Measurements from ENCODE around the gene RCOR3. TPM values are rescaled to one million over a fixed set of nuclear protein-coding genes. Genes with fewer than 3 reads are reported as not detected.

The RCOR3 gene
- total and polyA plus RNA-seq, 10 of the 15 experiments (the other 5 are each of a cell fraction or from before 2014, with no cell fraction given) = 8.0 to 55.0 (median 25.1) TPM

GRCh38 chr1:211358685-211359084, 99.5 kb downstream of the RCOR3 start (continued):
- TF ChIP-seq BHLHE40 (IDR thresholded peaks at IDR 0.05; ENCODE audit: borderline replicate concordance in 1 of 2, low read depth in 2 of 2, low read length in 1 of 2) (no peak), ZSCAN29 (IDR thresholded peaks at IDR 0.05) (no peak), HDGF (IDR thresholded peaks at IDR 0.05) (no peak), MXI1 (IDR thresholded peaks at IDR 0.05; ENCODE audit: low read depth, low read length) (no peak), HDAC2 (IDR thresholded peaks at IDR 0.05) (no peak), MTA2 (IDR thresholded peaks at IDR 0.05; ENCODE audit: low read depth) (no peak), EED (IDR thresholded peaks at IDR 0.05; ENCODE audit: low read depth) (no peak), SREBF1 (IDR thresholded peaks at IDR 0.05; ENCODE audit: low read length) (no peak)
- TF ChIP-seq, protein P1, sequence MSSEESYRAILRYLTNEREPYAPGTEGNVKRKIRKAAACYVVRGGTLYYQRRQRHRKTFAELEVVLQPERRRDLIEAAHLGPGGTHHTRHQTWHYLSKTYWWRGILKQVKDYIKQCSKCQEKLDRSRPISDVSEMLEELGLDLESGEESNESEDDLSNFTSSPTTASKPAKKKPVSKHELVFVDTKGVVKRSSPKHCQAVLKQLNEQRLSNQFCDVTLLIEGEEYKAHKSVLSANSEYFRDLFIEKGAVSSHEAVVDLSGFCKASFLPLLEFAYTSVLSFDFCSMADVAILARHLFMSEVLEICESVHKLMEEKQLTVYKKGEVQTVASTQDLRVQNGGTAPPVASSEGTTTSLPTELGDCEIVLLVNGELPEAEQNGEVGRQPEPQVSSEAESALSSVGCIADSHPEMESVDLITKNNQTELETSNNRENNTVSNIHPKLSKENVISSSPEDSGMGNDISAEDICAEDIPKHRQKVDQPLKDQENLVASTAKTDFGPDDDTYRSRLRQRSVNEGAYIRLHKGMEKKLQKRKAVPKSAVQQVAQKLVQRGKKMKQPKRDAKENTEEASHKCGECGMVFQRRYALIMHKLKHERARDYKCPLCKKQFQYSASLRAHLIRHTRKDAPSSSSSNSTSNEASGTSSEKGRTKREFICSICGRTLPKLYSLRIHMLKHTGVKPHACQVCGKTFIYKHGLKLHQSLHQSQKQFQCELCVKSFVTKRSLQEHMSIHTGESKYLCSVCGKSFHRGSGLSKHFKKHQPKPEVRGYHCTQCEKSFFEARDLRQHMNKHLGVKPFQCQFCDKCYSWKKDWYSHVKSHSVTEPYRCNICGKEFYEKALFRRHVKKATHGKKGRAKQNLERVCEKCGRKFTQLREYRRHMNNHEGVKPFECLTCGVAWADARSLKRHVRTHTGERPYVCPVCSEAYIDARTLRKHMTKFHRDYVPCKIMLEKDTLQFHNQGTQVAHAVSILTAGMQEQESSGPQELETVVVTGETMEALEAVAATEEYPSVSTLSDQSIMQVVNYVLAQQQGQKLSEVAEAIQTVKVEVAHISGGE (CRISPR knock-in tag; IDR thresholded peaks at IDR 0.05) = no peak

DNA sequence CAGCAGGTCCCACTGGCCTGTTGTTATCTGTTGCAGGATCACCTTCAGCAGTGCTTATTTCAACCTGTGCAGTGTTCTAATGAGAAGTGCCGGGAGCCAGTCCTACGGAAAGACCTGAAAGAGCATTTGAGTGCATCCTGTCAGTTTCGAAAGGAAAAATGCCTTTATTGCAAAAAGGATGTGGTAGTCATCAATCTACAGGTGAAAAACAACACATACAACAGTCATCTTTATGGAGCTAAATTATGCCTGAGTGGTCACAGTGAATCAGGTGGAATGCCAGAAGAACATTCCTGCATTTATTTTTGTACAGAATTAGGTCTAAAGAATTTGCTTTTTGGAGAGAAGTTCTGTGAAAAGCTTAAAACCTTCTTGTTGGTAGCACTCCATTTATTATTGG, 100.7 kb downstream of the RCOR3 start:
- no peak for TF ChIP-seq ETV6 (conservative IDR thresholded peaks at IDR 0.05 in 1 of 2, IDR thresholded peaks at IDR 0.05 in 1 of 2; ENCODE audit: borderline replicate concordance in 1 of 2, low read depth in 1 of 2)

More for the DNA sequence above, 100.7 kb downstream of the RCOR3 start:
- ChIA-PET SMC1A (ENCODE audit: uncharacterized antibody, unreplicated experiment) (interaction anchor here (1.0 to 1.5 kb wide), 3 partner anchors 12 to 36 kb away, joined by 3 to 4 read pairs (median 3); no protein-coding TSS in a partner anchor), RAD21 (ENCODE audit: unreplicated experiment) (no interaction called here), CTCF (interaction anchor here (0.9 to 1.4 kb wide), 4 partner anchors 9 to 110 kb away, joined by 3 to 5 read pairs (median 3); no protein-coding TSS in a partner anchor), POLR2A (no interaction called here)
- 98% methylated on average over 3 of the region's 3 CpGs for WGBS (ENCODE audit: insufficient coverage, insufficient replicate concordance, low lambda C conversion rate, missing lambda C conversion rate)
- Histone ChIP-seq H4K20me1 (ENCODE audit: control insufficient read depth, insufficient read depth) (no peaks in the 10 kb centered on the region), H3K4me2 (ENCODE audit: control insufficient read depth, insufficient read depth) (no peak overlapping the region), H3K4me3 (no peak overlapping the region), H2AFZ (ENCODE audit: control insufficient read depth, low read depth, low read length) (no peak overlapping the region), H3K9me3 (replicated peaks; ENCODE audit: control insufficient read depth, insufficient read depth, low read length) (no peaks in the 10 kb centered on the region), H3K9ac (ENCODE audit: control insufficient read depth, insufficient read depth, low read length) (no peak overlapping the region), H3K4me1 (ENCODE audit: control insufficient read depth, insufficient read depth, low read length) (no peaks in the 10 kb centered on the region), H3K27ac (ENCODE audit: control insufficient read depth, insufficient read depth) (no peak overlapping the region), H3K36me3 (ENCODE audit: control insufficient read depth in 2 of 2, insufficient read depth in 2 of 2, low read length in 1 of 2) (peaks cover 11 to 31% of the 10 kb centered on the region in 2 experiments), H3K27me3 (replicated peaks in 1 of 2; ENCODE audit: control insufficient read depth in 2 of 2, insufficient read depth in 2 of 2, low read length in 1 of 2) (no peaks in the 10 kb centered on the region), H3K79me2 (ENCODE audit: control insufficient read depth, insufficient read depth, low read length) (no peaks in the 10 kb centered on the region)
- intact Hi-C loops (cut with micrococcal nuclease; ENCODE audit: unreplicated experiment) = no loop called here
- no peak for FAIRE-seq
- no peak for DNase-seq (ENCODE audit: low read depth, low spot score)
- no TSS peak for BruUV-seq (replicated peaks)
- no peak for ATAC-seq
- in situ Hi-C loops (cut with MboI) = no loop called here

Data from GM12878 (cell line).